ENCODE measurements around the gene RAB43.

- TF ChIP-seq, protein P1, sequence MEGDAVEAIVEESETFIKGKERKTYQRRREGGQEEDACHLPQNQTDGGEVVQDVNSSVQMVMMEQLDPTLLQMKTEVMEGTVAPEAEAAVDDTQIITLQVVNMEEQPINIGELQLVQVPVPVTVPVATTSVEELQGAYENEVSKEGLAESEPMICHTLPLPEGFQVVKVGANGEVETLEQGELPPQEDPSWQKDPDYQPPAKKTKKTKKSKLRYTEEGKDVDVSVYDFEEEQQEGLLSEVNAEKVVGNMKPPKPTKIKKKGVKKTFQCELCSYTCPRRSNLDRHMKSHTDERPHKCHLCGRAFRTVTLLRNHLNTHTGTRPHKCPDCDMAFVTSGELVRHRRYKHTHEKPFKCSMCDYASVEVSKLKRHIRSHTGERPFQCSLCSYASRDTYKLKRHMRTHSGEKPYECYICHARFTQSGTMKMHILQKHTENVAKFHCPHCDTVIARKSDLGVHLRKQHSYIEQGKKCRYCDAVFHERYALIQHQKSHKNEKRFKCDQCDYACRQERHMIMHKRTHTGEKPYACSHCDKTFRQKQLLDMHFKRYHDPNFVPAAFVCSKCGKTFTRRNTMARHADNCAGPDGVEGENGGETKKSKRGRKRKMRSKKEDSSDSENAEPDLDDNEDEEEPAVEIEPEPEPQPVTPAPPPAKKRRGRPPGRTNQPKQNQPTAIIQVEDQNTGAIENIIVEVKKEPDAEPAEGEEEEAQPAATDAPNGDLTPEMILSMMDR (IDR thresholded peaks at IDR 0.05; ENCODE audit: insufficient read depth, low read depth, low read length): no peak
- no peak for TF ChIP-seq EZH2 (IDR thresholded peaks at IDR 0.05; ENCODE audit: insufficient read depth, low read length)
These were observed 20.1 kb downstream of the RAB43 start for GRCh38 chr3:129101370-129102138.

Data from astrocyte (in vitro differentiated cells and primary cell).